Uterus (tissue), 2 donors: ENCODE data around the gene DMD.

ENCODE experiments used
- POLR2A ChIP-seq, 2 donors: fragments of 450-650 bp; IDR thresholded peaks; one replicate each; pipeline ENCODE4 v1.6.1; 2016; ENCODE audit warnings: antibody characterized with exemption in 2 of 2, mild to moderate bottlenecking in 1 of 2, moderate library complexity in 1 of 2
- TF ChIP-seq, protein P1 (sequence below), 4 experiments: fragments of 200-600 bp in 2 of 4; fragments of 450-650 bp in 2 of 4; sonication (generic) in 2 of 4; IDR thresholded peaks; one replicate each; pipeline ENCODE4 v1.5.1; 2016 to 2019; ENCODE audit warnings: antibody characterized with exemption in 4 of 4, mild to moderate bottlenecking in 2 of 4, moderate library complexity in 1 of 4

DNA sequence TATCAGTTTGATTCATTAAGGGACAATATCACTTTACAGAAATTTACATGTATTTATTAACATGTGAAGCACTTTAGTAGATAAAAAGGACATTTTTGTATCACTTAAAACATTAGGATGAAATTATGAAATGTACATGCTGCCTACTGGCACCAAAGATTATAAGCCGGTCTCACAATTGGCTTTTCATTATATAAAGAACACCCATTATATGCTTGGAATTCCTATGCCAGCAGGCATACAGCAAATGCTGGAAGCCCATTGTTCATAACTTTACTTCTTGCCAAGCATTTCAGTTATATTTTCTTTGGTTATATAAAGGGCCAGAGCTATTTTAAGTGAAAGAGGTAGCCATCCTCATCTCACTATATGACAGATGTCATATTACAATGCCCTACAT is 145.9 kb downstream of the DMD start:
- TF ChIP-seq, protein P1, sequence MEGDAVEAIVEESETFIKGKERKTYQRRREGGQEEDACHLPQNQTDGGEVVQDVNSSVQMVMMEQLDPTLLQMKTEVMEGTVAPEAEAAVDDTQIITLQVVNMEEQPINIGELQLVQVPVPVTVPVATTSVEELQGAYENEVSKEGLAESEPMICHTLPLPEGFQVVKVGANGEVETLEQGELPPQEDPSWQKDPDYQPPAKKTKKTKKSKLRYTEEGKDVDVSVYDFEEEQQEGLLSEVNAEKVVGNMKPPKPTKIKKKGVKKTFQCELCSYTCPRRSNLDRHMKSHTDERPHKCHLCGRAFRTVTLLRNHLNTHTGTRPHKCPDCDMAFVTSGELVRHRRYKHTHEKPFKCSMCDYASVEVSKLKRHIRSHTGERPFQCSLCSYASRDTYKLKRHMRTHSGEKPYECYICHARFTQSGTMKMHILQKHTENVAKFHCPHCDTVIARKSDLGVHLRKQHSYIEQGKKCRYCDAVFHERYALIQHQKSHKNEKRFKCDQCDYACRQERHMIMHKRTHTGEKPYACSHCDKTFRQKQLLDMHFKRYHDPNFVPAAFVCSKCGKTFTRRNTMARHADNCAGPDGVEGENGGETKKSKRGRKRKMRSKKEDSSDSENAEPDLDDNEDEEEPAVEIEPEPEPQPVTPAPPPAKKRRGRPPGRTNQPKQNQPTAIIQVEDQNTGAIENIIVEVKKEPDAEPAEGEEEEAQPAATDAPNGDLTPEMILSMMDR (IDR thresholded peaks at IDR 0.05): no peak
- no peak for TF ChIP-seq POLR2A (IDR thresholded peaks at IDR 0.05)
